GM19328 (cell line): ENCODE results near the gene ARHGAP20.

Source experiments
- ATAC-seq: cut with Tn5 transposase; IDR thresholded peaks from one replicate; pipeline ENCODE4 v1.9.1; 2021; ENCODE audit warnings: mild to moderate bottlenecking, moderate library complexity; ENCODE audit not compliant: unreplicated experiment

Gene ARHGAP20

GRCh38 chr11:110711776-110712658 lies at the start of gene ARHGAP20:
TSS of gene ARHGAP20 (minus strand) at chr11:110712437. CDS start at chr11:110712231, 206 bp downstream.
- peak; percentile 86 for ATAC-seq

GRCh38 chr11:110761991-110762390 lies 49.8 kb upstream of the ARHGAP20 start:
- no peak for ATAC-seq

GRCh38 chr11:110761131-110761530 lies 48.9 kb upstream of the ARHGAP20 start:
- ATAC-seq = no peak

- no peak for ATAC-seq
These were observed 47.7 kb upstream of the ARHGAP20 start for GRCh38 chr11:110759972-110760381.

GRCh38 chr11:110757962-110758755 lies 45.9 kb upstream of the ARHGAP20 start:
- ATAC-seq = no peak

- no peak for ATAC-seq
These were observed 44.8 kb upstream of the ARHGAP20 start for GRCh38 chr11:110757066-110757465.

- ATAC-seq = no peak
These were observed 43.7 kb upstream of the ARHGAP20 start for GRCh38 chr11:110755941-110756340.

GRCh38 chr11:110752890-110753289 lies 40.7 kb upstream of the ARHGAP20 start:
- ATAC-seq = no peak

GRCh38 chr11:110750100-110750499 lies 37.9 kb upstream of the ARHGAP20 start:
- no peak for ATAC-seq

GRCh38 chr11:110747531-110747930 lies 35.3 kb upstream of the ARHGAP20 start:
- ATAC-seq = no peak

GRCh38 chr11:110738641-110739040 lies 26.4 kb upstream of the ARHGAP20 start:
- ATAC-seq = no peak

- ATAC-seq = no peak
These were observed 25.4 kb upstream of the ARHGAP20 start for GRCh38 chr11:110737593-110737992.

- ATAC-seq = no peak
These were observed 23.9 kb upstream of the ARHGAP20 start for GRCh38 chr11:110736171-110736553.

- ATAC-seq = no peak
These were observed 23.4 kb upstream of the ARHGAP20 start for GRCh38 chr11:110735455-110736170.

GRCh38 chr11:110734790-110735189 lies 22.6 kb upstream of the ARHGAP20 start:
- ATAC-seq = no peak

GRCh38 chr11:110730773-110731172 lies 18.5 kb upstream of the ARHGAP20 start:
- no peak for ATAC-seq

GRCh38 chr11:110728883-110729282 lies 16.6 kb upstream of the ARHGAP20 start:
- no peak for ATAC-seq

- ATAC-seq = no peak
These were observed 16.2 kb upstream of the ARHGAP20 start for GRCh38 chr11:110728476-110728875.

- no peak for ATAC-seq
These were observed 12.1 kb upstream of the ARHGAP20 start for GRCh38 chr11:110724358-110724757.

GRCh38 chr11:110720431-110721275 lies 8.4 kb upstream of the ARHGAP20 start:
- ATAC-seq = no peak
